Epithelial cell of prostate (primary cell): ENCODE results near the gene RFPL4A.
"Not testable (repeated sequence)": the region's sequence is repeated elsewhere in the genome, so short reads cannot be mapped to it uniquely, and the experiment has no call there.

ENCODE experiments used
- DNase-seq: peaks from one replicate; pipeline ENCODE4 v3.0.0-alpha.2; 2011; ENCODE audit warnings: low read depth, low spot score
- H3K27ac ChIP-seq: fragments of 450-650 bp; 2 replicates; pipeline ENCODE4 v1.5.1; 2017; ENCODE audit warnings: mild to moderate bottlenecking

RFPL4A gene

DNA sequence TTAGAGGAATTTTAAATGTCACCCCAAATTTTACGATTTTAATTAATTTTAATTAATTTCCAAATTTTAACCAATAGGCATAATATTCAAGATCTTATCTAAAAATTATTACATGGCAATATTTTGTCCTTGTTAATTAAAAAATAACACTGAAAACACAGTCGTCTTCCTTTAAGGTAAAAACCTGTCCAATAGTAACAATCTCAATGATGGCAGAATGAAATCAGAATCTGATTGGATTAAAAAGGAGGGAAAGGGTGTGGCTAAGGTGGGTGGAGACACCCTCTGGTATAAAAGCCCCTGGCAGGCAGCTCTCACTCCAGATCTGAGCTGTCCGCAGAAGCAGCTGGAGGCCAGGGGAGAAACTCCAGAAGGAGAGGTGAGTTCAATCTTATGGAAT lies at the start of gene RFPL4A:
RFPL4A (plus strand) TSS at position 301 of the 400 bp plus-strand sequence. CDS start 2,704 bp downstream, outside the sequence.
- DNase-seq, H3K27ac ChIP-seq: not testable (repeated sequence)

DNA sequence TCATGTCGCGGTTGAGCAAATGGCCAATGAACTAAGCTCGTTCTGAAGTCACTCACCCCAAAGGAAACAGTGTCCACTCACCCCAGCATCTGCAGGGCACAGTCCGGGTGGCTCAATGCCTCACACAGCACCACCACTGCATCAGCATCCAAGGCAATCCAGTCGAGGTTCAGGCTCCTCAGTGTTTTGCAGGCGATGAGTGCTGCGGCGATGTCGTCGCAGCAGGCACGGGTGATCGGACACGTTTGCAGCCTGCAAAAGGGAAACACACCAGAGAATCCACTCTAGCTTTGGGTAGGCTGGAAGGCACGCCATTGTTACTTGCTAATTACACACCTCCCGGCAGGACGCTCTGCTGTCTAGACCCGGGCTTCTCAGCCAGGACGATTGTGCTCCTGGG lies 47.2 kb upstream of the RFPL4A start:
- DNase-seq: no peak
- H3K27ac ChIP-seq: no peak overlapping the region

DNA sequence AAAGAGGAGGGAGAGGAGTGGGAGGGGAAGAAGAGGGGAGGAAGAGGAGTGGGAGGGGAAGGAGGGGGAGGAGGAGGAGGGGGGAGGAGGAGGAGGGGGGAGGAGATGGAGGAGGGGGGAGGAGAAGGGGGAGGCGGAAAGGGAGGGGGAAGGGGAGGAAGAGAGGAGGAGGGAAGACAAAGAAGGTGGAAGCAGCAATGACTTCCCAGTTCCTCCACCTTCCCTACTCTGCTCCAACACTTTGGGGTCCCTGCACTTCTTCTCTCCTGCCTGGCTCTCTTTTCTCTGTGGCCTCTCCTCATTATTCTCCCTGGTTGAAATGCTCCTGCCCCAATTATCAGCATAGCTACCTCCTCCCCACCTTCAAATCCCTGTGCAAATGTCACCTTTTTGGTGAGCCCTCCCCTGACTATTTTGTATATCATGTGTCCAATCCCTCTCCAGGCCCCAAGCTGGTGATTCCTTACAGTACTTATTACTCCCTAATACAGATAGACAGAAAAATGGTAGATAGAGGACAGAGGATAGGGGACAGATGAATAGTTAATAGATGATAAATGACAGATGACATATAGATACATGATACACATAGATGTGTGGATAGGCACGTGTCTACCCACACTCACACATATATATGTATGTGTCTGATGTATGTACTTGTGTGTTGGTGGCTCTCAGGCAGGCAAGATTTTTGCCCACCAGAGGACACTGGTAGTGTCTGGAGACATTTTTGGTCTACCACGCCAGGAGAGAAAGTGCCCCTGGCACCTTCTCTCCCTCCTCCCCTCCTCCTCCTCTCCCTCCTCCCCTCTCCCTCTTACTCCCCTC lies 45.9 kb upstream of the RFPL4A start:
- no peak overlapping the region for H3K27ac ChIP-seq
- DNase-seq: no peak

DNA sequence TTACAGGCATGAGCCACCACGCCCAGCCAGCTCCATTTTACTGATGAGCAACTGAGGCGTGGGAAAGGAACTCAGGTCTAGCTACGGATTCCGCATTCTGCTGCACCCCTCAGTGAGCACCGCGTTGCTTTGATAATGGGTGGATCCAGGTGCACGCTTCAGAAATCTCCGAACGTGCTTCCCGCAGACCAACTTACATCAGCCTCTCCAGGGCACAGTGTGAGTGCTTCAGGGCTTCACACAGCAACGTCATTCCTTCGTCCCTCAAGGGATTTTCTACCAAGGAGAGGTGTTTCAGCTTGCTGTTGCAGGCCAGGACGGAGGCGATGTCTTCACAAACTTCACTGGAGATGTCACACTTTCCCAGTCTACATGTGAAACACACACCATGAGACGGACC lies 42.4 kb upstream of the RFPL4A start:
- no peak overlapping the region for H3K27ac ChIP-seq
- no peak for DNase-seq

DNA sequence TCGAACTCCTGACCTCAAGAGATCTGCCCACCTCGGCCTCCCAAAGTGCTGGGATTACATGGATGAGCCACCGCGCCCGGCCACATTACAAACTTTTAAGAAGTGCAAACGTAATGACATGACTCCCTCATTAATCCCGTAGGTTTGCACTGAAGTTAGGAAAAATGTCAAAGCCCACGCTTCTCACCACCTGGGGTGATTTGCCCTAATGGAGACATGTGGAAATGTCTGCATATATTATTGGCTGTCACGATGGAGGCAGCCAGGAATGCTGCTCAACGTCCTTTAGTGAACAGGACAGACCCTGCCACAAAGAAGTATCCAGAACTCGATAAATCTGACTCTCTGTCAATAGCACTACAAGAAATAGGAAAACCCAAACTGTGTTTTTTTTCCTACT lies 41.6 kb upstream of the RFPL4A start:
- H3K27ac ChIP-seq: no peak overlapping the region
- no peak for DNase-seq

DNA sequence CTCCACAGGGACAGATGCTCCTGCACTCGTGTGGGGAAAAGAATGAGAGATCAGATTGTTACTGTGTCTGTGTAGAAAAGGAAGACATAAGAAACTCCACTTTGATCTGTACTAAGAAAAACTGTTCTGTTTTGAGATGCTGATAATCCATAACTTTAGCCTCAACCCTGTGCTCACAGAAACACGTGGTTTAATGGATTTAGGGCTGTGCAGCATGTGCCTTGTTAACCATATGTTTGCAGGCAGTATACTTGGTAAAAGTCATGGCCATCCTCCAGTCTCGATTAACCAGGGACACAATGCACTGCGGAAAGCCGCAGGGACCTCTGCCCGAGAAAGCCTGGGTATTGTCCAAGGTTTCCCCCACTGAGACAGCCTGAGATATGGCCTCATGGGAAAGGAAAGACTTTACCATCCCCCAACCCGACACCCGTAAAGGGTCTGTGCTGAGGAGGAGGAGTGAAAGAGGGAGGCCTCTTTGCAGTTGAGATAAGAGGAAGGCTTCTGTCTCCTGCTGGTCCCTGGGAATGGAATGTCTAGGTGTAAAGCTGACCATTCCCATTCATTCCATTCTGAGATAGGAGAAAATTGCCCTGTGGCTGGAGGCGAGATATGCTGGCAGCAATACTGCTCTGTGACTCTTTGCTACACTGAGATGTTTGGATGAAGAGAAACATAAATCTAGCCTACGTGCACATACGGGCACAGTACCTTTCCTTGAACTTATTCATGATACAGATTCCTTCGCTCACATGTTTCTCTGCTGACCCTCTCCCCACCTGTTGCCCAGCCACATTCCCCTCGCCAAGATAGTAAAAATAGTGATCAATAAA lies 40.8 kb upstream of the RFPL4A start:
- not testable (repeated sequence) for DNase-seq, H3K27ac ChIP-seq

DNA sequence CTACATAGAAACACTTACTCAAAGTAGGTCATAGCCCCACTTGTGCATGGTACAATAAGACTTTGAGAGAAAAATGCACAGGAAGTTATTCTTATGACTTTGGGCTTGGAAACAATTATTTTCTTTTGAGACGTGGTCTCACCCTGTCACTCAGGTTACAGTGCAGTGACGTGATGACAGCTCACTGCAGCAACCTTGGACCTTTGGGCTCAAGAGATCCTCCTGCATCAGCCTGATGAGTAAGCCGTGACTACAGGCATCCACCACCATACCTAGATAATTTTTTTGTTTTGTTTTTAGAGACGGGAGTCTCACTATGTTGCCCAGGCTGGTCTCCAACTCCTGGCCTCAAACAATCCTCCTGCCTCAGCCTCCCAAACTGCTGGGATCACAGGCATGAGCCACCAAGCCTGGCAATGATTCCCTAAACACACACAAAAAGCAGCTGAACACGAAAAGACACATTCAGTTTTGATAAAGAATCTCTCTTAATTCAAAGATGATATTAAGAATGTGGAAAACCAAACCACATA lies 38.6 kb upstream of the RFPL4A start:
- no peak overlapping the region for H3K27ac ChIP-seq
- DNase-seq: no peak

DNA sequence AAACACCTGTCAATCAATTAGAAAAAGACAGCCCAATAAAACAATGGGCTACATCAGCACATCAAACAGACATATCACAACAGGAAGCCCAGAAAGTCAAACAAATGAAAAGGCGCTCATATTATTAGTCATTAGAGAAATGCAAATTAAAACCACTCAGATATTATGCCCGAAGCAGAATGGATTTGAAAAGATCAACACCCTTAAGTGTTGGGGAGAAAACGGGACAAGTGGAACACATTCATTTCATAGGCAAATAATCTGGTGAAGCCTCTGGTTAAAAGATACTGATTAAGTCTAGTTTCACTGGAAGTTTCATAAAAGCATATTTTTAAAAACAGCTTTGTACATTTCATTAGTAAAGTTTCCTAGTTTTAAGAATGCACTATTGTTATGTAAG lies 38.1 kb upstream of the RFPL4A start:
- no peak for DNase-seq

DNA sequence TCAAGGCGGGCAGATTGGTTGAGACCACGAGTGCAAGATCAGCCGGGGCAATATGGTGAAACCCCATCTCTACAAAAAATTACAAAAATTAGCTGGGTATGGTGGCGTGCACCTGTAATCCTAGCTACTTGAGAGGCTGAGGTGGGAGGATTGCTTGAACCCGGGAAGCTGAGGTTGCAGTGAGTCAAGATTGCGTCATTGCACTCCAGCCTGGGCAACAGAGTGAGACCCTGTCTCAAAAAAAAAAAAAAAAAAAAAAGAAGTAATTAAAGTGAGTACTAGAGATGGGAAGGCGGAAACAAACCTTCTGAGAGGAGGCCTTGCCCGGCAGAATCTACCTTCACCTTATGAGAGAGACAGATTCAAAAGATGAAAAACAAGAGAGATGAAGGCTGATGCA lies 35.4 kb upstream of the RFPL4A start:
- DNase-seq: no peak

More for the DNA sequence above, 38.1 kb upstream of the RFPL4A start:
- H3K27ac ChIP-seq: no peak overlapping the region

DNA sequence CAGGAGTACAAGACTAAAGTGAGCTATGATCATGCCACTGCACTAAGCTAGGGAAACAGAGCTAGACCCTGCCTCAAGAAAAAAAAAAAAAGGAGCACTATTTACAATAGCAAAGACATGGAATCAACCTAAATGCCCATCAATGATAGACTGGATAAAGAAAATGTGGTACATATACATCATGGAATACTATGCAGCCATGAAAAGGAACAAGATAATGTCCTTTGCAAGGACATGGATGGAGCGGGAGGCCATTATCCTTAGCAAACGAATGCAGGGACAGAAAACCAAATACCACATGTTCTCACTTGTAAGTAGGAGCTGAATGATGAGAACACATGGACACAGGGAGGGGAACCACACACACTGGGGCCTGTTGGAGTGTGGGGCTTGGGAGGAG lies 28.5 kb upstream of the RFPL4A start:
- not testable (repeated sequence) for DNase-seq, H3K27ac ChIP-seq

More for the DNA sequence above, 35.4 kb upstream of the RFPL4A start:
- no peak overlapping the region for H3K27ac ChIP-seq

DNA sequence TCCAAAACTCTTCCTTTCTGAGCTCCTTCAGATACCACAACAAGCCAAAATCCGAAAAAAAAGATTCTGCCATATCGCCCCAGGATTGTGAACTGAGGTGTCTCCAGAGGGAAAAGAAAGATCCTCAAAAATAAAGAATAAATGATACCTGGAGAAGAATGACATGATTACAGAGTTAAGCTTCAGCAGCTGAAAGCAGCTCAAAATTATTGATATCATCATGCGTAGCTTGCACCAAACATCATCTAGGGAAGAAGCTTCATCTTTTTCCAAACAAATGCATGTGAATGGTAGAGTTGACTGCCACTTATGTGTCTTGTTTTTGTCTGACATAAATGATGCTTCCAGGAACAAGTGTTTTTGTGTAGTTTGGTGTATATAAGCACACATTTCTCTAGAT lies 20.6 kb upstream of the RFPL4A start, which contains the start of gene NLRP9:
NLRP9 (minus strand) TSS at position 101 of the 400 bp plus-strand sequence; CDS start at position 73, 28 bp downstream.
- no peak for DNase-seq
- no peak within 1 kb of the TSS for H3K27ac ChIP-seq

DNA sequence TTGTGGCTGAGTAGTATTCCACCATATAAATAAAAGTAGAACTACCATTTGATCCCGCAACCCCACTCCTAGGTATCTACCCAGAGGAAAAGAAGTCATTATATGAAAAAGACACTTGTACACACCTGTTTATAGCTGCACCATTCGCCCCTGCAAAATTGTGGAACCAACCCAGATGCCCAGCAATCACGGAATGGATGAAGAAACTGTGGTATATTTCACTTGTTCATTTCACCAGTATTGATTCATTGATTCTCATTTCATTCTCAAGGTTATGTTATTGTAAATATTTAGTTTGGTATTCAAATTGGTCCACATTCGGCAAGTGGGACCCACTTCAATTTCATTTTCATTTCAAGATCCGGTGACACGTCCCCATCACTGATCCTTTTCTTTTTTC lies 8.2 kb upstream of the RFPL4A start:
- no peak for DNase-seq
- no peak overlapping the region for H3K27ac ChIP-seq

DNA sequence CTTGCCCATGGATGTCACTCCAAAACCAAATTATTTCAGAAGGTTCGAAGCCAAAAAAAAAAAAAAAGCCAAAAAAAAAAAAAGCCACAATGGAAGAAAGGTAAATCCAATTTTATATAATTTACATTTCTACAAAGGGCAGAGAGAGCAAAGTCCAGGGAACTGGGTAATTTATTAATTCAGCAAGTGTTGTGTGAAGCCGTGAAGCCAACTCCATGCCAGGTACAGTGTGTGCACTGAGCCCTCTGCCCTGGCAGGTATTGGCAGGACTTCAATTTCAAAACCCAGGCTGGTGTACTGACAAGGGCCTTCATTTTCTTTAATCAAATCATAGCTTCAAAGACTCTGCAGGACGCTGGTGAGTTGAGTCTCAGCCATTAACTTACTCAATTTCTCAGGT lies 5.5 kb upstream of the RFPL4A start:
- H3K27ac ChIP-seq: no peak overlapping the region
- DNase-seq: no peak

DNA sequence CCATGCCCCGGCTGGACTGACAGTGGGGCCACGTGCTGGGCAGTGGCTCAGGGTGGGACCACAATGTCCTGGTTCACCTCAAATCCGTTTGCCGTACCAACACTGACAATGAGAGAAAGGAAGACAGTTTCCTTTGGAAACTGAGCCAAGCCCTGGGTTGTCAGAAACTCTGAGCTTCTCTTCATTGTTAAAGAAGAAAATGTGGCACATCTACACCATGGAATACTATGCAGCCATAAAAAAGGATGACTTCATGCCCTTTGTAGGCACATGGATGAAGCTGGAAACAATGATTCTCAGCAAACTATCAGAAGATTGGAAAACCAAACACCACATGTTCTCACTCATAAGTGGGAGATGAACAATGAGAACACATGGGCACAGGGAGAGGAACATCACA lies 2.1 kb upstream of the RFPL4A start:
- H3K27ac ChIP-seq, DNase-seq: not testable (repeated sequence)

DNA sequence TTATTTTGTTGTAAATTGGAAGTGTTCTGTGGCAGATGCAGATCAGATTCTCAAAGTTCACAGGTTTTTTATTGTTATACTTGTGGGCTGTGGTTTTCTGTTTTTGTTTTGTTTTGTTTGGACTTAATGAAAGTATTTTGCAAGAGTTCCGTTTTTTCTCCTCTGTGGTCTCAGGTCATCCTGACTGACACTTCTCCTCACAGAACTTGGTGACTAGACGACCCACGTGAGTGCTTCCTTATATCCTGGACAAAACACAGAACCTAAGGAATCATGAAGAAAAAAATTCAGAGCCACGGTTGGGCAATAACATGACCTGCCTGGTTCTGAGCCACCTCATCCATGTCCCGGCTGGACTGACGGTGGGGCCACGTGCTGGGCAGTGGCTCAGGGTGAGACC lies 7.6 kb downstream of the RFPL4A start:
- H3K27ac ChIP-seq: no peak overlapping the region

DNA sequence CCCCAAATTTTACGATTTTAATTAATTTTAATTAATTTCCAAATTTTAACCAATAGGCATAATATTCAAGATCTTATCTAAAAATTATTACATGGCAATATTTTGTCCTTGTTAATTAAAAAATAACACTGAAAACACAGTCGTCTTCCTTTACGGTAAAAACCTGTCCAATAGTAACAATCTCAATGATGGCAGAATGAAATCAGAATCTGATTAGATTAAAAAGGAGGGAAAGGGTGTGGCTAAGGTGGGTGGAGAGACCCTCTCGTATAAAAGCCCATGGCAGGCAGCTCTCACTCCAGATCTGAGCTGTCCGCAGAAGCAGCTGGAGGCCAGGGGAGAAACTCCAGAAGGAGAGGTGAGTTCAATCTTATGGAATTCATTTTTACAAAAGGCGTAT lies 9.9 kb downstream of the RFPL4A start, which contains the start of gene RFPL4AL1:
RFPL4AL1 (plus strand) TSS at position 301 of the 400 bp plus-strand sequence. CDS start 2,687 bp downstream, outside the sequence.
- not testable (repeated sequence) for H3K27ac ChIP-seq, DNase-seq

More for the DNA sequence above, 7.6 kb downstream of the RFPL4A start:
- DNase-seq: no peak

DNA sequence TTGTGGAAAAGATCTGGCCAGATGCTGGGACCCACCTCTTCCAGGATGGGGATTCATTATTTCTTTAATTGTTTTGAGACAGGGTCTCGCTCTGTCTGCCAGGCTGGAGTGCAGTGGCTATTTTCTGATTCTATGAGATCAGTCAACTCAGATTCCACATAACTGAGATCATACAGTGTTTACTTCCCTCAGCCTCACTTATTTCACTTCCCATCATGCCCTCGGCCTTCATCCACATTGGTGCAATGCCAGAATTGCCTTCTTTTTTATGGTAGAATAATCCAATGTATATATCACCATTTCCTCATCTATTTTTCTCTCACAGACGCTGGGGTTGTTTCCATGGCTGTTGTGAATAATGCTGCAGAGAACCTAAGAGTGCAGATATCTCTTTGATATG lies 10.7 kb downstream of the RFPL4A start:
- H3K27ac ChIP-seq, DNase-seq: not testable (repeated sequence)

DNA sequence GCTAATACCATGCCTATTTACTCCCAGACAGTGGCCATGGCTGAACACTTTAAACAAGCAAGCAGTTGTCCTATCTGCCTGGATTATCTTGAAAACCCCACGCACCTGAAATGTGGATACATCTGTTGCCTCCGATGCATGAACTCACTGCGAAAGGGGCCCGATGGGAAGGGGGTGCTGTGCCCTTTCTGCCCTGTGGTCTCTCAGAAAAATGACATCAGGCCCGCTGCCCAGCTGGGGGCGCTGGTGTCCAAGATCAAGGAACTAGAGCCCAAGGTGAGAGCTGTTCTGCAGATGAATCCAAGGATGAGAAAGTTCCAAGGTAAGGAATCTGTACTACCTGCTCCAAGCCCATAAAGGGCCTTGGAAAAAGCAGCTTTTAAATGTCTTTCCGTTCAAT lies 18.6 kb downstream of the RFPL4A start:
- no peak overlapping the region for H3K27ac ChIP-seq
- no peak for DNase-seq

DNA sequence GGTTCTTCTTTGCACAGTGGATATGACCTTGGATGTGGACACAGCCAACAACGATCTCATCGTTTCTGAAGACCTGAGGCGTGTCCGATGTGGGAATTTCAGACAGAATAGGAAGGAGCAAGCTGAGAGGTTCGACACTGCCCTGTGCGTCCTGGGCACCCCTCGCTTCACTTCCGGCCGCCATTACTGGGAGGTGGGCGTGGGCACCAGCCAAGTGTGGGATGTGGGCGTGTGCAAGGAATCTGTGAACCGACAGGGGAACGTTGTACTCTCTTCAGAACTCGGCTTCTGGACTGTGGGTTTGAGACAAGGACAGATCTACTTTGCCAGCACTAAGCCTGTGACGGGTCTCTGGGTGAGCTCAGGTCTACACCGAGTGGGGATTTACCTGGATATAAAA lies 19.4 kb downstream of the RFPL4A start:
- no peak overlapping the region for H3K27ac ChIP-seq
- DNase-seq: no peak

DNA sequence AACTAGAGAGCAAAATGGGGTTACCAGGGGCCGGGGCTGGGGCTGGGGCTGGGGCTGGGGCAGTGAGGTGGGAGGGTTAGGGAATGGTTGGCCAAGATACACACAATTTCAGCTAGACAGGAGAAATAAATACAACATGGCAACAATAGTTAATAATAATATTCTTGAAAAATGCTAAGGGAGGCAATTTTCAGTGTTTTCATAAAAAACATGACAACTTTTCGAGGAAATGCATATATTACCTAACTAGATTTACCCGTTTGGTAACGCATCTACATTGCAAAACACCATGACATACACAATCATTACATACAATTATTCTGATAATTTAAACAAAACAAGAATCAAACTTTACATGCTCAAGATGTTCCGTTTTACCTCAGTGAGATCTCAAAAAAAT lies 22.2 kb downstream of the RFPL4A start:
- no peak for DNase-seq
- H3K27ac ChIP-seq: no peak overlapping the region

DNA sequence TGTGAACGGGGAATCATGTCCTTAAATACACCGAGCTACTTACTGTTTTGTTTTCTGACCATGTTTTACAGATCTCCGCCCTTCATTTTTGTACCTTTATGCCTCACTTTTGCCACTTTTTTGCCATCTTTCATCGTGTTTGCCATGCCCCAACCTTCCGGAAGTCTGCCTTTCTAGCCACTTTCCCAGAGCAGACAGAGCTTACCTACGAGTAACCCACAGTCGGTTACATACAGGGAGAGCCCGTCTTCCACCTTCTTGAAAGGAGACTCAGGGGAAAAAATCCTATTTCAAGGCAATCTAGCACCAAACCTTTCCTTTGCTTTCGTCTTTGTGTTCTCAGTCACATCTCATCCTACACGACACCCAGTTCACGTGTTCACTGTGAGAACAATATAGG lies 36.1 kb downstream of the RFPL4A start:
- no peak for DNase-seq
- no peak overlapping the region for H3K27ac ChIP-seq
